Gastroesophageal sphincter (tissue), 4 donors: ENCODE measurements around the gene FOSL2. TPM values are rescaled to one million over a fixed set of nuclear protein-coding genes. Genes with fewer than 3 reads are reported as not detected.
"Not testable (repeated sequence)": the region's sequence is repeated elsewhere in the genome, so short reads cannot be mapped to it uniquely, and the experiment has no call there.

ENCODE experiments used
- ATAC-seq: fragments of 150-250 bp; one replicate; pipeline ENCODE4 v1.9.1; 2016; ENCODE audit warnings: mild to moderate bottlenecking, moderate library complexity
- H3K27ac ChIP-seq, 4 donors: fragments of 200-600 bp; sonication (generic) in 3 of 4; 1 replicate in 3 of 4; 2 replicates in 1 of 4; pipeline ENCODE4 v1.5.1; 2016 to 2019
- H3K27me3 ChIP-seq: fragments of 200-600 bp; sonication (generic); one replicate; pipeline ENCODE4 v1.5.1; 2019
- H3K36me3 ChIP-seq, 2 donors: fragments of 200-600 bp; sonication (generic); one replicate each; pipeline ENCODE4 v1.5.1; 2019; ENCODE audit warnings: control low read depth in 1 of 2
- H3K4me1 ChIP-seq, 3 donors: fragments of 200-600 bp; sonication (generic); 1 replicate in 2 of 3; 2 replicates in 1 of 3; pipeline ENCODE4 v1.5.1; 2016 to 2019; ENCODE audit warnings: control low read depth in 2 of 3
- H3K4me3 ChIP-seq, 2 donors: fragments of 200-600 bp; sonication (generic); one replicate each; pipeline ENCODE4 v1.5.1; 2019; ENCODE audit warnings: mild to moderate bottlenecking in 1 of 2, moderate library complexity in 1 of 2
- H3K9me3 ChIP-seq, 3 donors: fragments of 200-600 bp; sonication (generic); one replicate each; pipeline ENCODE4 v1.5.1; 2017 to 2019; ENCODE audit warnings: control low read depth in 2 of 3
- CTCF ChIP-seq, 4 experiments: fragments of 200-600 bp in 2 of 4; fragments of 450-650 bp in 2 of 4; sonication (generic) in 1 of 4; IDR thresholded peaks; one replicate each; pipeline ENCODE4 v1.5.1; 2017 to 2019; ENCODE audit warnings: antibody characterized with exemption in 4 of 4, mild to moderate bottlenecking in 2 of 4, moderate library complexity in 2 of 4
- EP300 ChIP-seq: sonication (generic); formaldehyde crosslinking; IDR thresholded peaks from one replicate; pipeline ENCODE4 v1.6.1; 2017; ENCODE audit warnings: antibody characterized with exemption, mild to moderate bottlenecking
- POLR2A ChIP-seq, 2 donors: fragments of 450-650 bp; IDR thresholded peaks; one replicate each; pipeline ENCODE4 v1.6.1; 2017; ENCODE audit warnings: antibody characterized with exemption in 2 of 2, mild to moderate bottlenecking in 2 of 2, moderate library complexity in 1 of 2
- POLR2AphosphoS5 ChIP-seq: sonication (generic); formaldehyde crosslinking; IDR thresholded peaks from one replicate; pipeline ENCODE4 v1.6.1; 2017; ENCODE audit warnings: antibody characterized with exemption
- WGBS, 2 donors: methylation state at CpG; one replicate each; pipeline ENCODE4 v1.1.5; 2018; ENCODE audit warnings: low coverage in 1 of 2; 5-methylcytosine and 5-hydroxymethylcytosine counted together
- total RNA-seq, 4 donors: library from RNA; depleted of rRNA; stranded (reverse); fragments of >200 nt; gene quantifications; one replicate each; pipeline ENCODE4 v1.1.0, GENCODE V29; 2016

FOSL2 gene
- total RNA-seq, 4 donors from 2014 or later, result 75.3 to 152 (median 132) TPM

- Histone ChIP-seq H3K4me1 (no peaks in the 10 kb centered on the region), H3K27ac (no peak overlapping the region), H3K4me3 (no peak overlapping the region), H3K9me3 (no peaks in the 10 kb centered on the region), H3K36me3 (no peaks in the 10 kb centered on the region), H3K27me3 (no peaks in the 10 kb centered on the region)
- ATAC-seq, result no peak
- WGBS, 2 donors, result 31 to 78% methylated on average over 2 to 12 of the region's 19 CpGs
- TF ChIP-seq POLR2AphosphoS5 (no peak), EP300 (no peak), CTCF (IDR thresholded peaks at IDR 0.05) (no peak), POLR2A (IDR thresholded peaks at IDR 0.05) (no peak)
These were observed 24.8 kb upstream of the FOSL2 start for GRCh38 chr2:28367667-28368356.

- TF ChIP-seq CTCF (IDR thresholded peaks at IDR 0.05) (no peak), POLR2A (IDR thresholded peaks at IDR 0.05) (no peak), POLR2AphosphoS5 (no peak), EP300 (no peak)
- H3K4me1 ChIP-seq, result no peaks in the 10 kb centered on the region
- no peaks in the 10 kb centered on the region for H3K9me3 ChIP-seq
- no peak overlapping the region for H3K4me3 ChIP-seq
- 100% methylated on average over 1 to 2 of the region's 9 CpGs for WGBS, 2 donors
- no peaks in the 10 kb centered on the region for H3K36me3 ChIP-seq
- no peaks in the 10 kb centered on the region for H3K27me3 ChIP-seq
- ATAC-seq, result no peak
- no peak overlapping the region for H3K27ac ChIP-seq
These were observed 24.3 kb upstream of the FOSL2 start for GRCh38 chr2:28368357-28368798.

GRCh38 chr2:28369358-28369757, 23.3 kb upstream of the FOSL2 start:
- Histone ChIP-seq H3K36me3 (no peaks in the 10 kb centered on the region), H3K27me3 (no peaks in the 10 kb centered on the region), H3K4me3 (no peak overlapping the region), H3K9me3 (no peaks in the 10 kb centered on the region), H3K4me1 (no peaks in the 10 kb centered on the region), H3K27ac (no peak overlapping the region)
- no peak for ATAC-seq
- TF ChIP-seq CTCF (IDR thresholded peaks at IDR 0.05) (no peak), POLR2A (IDR thresholded peaks at IDR 0.05) (no peak), POLR2AphosphoS5 (no peak), EP300 (no peak)
- 43 to 71% methylated on average over 1 to 2 of the region's 5 CpGs for WGBS, 2 donors

- Histone ChIP-seq H3K27me3 (no peaks in the 10 kb centered on the region), H3K4me3 (no peak overlapping the region), H3K27ac (no peak overlapping the region), H3K4me1 (no peaks in the 10 kb centered on the region), H3K9me3 (no peaks in the 10 kb centered on the region), H3K36me3 (no peaks in the 10 kb centered on the region)
- 91 to 100% methylated on average over 2 to 3 of the region's 3 CpGs for WGBS, 2 donors
- TF ChIP-seq CTCF (IDR thresholded peaks at IDR 0.05) (no peak), EP300 (no peak), POLR2A (IDR thresholded peaks at IDR 0.05) (no peak), POLR2AphosphoS5 (no peak)
- no peak for ATAC-seq
These were observed 22.3 kb upstream of the FOSL2 start for GRCh38 chr2:28370354-28370753.

GRCh38 chr2:28371728-28372127, 20.9 kb upstream of the FOSL2 start:
- H3K27ac ChIP-seq, H3K27me3 ChIP-seq, H3K9me3 ChIP-seq, H3K4me3 ChIP-seq, H3K4me1 ChIP-seq, H3K36me3 ChIP-seq, ATAC-seq: not testable (repeated sequence)
- WGBS, 2 donors, result 72 to 100% methylated on average over 1 to 3 of the region's 4 CpGs
